HepG2 (cell line): ENCODE results near the gene KAT2A. TPM values are rescaled to one million over a fixed set of nuclear protein-coding genes. Genes with fewer than 3 reads are reported as not detected.
A peak's percentile ranks its signal among the peaks of the same experiment; 100 is the strongest.

Experiments used
- CC2D1A ChIP-seq: sonication (generic); formaldehyde crosslinking; IDR thresholded peaks from 2 replicates; pipeline ENCODE4 v1.8.1; 2023; ENCODE audit warnings: mild to moderate bottlenecking, missing genetic modification reagents
- CHCHD3 ChIP-seq: sonication (generic); formaldehyde crosslinking; IDR thresholded peaks from 2 replicates; pipeline ENCODE4 v1.8.0; 2022; ENCODE audit warnings: mild to moderate bottlenecking, missing genetic modification reagents, moderate library complexity
- CTCF ChIP-seq: sonication (generic); formaldehyde crosslinking; IDR thresholded peaks from 2 replicates; pipeline ENCODE4 v1.5.0; 2020; ENCODE audit warnings: mild to moderate bottlenecking, missing genetic modification reagents, moderate library complexity
- DZIP1 ChIP-seq: sonication (generic); formaldehyde crosslinking; IDR thresholded peaks from 2 replicates; pipeline ENCODE4 v1.5.0; 2020; ENCODE audit warnings: mild to moderate bottlenecking, missing genetic modification reagents
- ETV6 ChIP-seq: sonication (generic); formaldehyde crosslinking; conservative IDR thresholded peaks from 2 replicates; pipeline ENCODE4 v1.4.0; 2020; ENCODE audit warnings: missing genetic modification reagents
- GFI1 ChIP-seq: sonication (generic); formaldehyde crosslinking; IDR thresholded peaks from 2 replicates; pipeline ENCODE4 v1.5.0; 2020; ENCODE audit warnings: missing genetic modification reagents, mild to moderate bottlenecking, borderline replicate concordance
- JDP2 ChIP-seq: sonication (generic); formaldehyde crosslinking; IDR thresholded peaks from 2 replicates; pipeline ENCODE4 v1.8.1; 2022; ENCODE audit warnings: missing genetic modification reagents, borderline replicate concordance
- NFKBIZ ChIP-seq: IDR thresholded peaks from 2 replicates; pipeline ENCODE4 v1.6.1; 2018; ENCODE audit warnings: missing genetic modification reagents, missing compliant biosample characterization
- ZBTB40 ChIP-seq, 2 experiments: fragments of 450-650 bp in 1 of 2; sonication (generic) in 1 of 2; formaldehyde crosslinking in 1 of 2; IDR thresholded peaks; 2 replicates each; pipeline versions ENCODE4 v1.6.1 to v1.8.0; 2016 to 2022; ENCODE audit warnings: antibody characterized with exemption in 1 of 2, mild to moderate bottlenecking in 1 of 2, missing genetic modification reagents in 1 of 2
- ZFAT ChIP-seq: sonication (generic); formaldehyde crosslinking; conservative IDR thresholded peaks from 2 replicates; pipeline ENCODE4 v1.8.1; 2023; ENCODE audit warnings: missing genetic modification reagents, inconsistent platforms
- ZFY ChIP-seq: sonication (generic); formaldehyde crosslinking; IDR thresholded peaks from 2 replicates; pipeline ENCODE4 v1.4.0; 2020; ENCODE audit warnings: missing genetic modification reagents
- ZNF770 ChIP-seq: sonication (generic); formaldehyde crosslinking; IDR thresholded peaks from 2 replicates; pipeline ENCODE4 v1.5.0; 2020; ENCODE audit warnings: mild to moderate bottlenecking, missing genetic modification reagents
- polyA plus RNA-seq, 8 experiments: library from polyadenylated mRNA; depleted of rRNA in 3 of 8; stranded (reverse) in 7 of 8; unstranded in 1 of 8; fragments of >200 nt; fragmentation: Illumina TruSeq in 4 of 8; extraction: Trizol in 4 of 8; gene quantifications; 2 replicates each; pipeline versions ENCODE4 v1.2.1 to v1.2.3, GENCODE V29; 2011 to 2016; ENCODE audit warnings: low read depth in 4 of 8, missing spikeins in 1 of 8, mixed read lengths in 1 of 8; ENCODE audit not compliant: insufficient read depth in 1 of 8
- total RNA-seq, 5 experiments: library from RNA; depleted of rRNA; stranded (reverse); fragments of >200 nt; fragmentation: Illumina TruSeq; extraction: Trizol; gene quantifications; 2 replicates each; pipeline ENCODE4 v1.2.3, GENCODE V29; 2016; ENCODE audit warnings: low read depth in 1 of 5

KAT2A gene
- total and polyA plus RNA-seq, 2 of the 13 experiments (the other 11 are each of a cell fraction or from before 2014, with no cell fraction given): 29.1 to 90.4 TPM

- TF ChIP-seq ZBTB40 (IDR thresholded peaks at IDR 0.05): no peak
- TF ChIP-seq ZBTB40 (CRISPR knock-in tag; IDR thresholded peaks at IDR 0.05): no peak
- TF ChIP-seq CTCF (CRISPR knock-in tag): peak; percentile 96
- TF ChIP-seq GFI1 (CRISPR knock-in tag): peak; percentile 45; the same call in 1 of the 2 replicates
- no peak for TF ChIP-seq NFKBIZ (CRISPR knock-in tag)
- TF ChIP-seq ZNF770 (CRISPR knock-in tag): peak; percentile 59; the same call in 1 of the 2 replicates
- TF ChIP-seq DZIP1 (CRISPR knock-in tag): 0 out of 2 replicates have a peak, but pooled peaks have one; percentile 36
- no peak for TF ChIP-seq ZFAT
- no peak for TF ChIP-seq JDP2
- no peak for TF ChIP-seq CHCHD3 (CRISPR knock-in tag)
- TF ChIP-seq ETV6 (CRISPR knock-in tag): no peak
- no peak for TF ChIP-seq CC2D1A (CRISPR knock-in tag)
- 0 out of 2 replicates have a peak, but pooled peaks have one; percentile 15 for TF ChIP-seq ZFY (CRISPR knock-in tag)
These were observed 53.6 kb downstream of the KAT2A start (continued) for GRCh38 chr17:42067371-42068091.
